Measurements from ENCODE around the gene EGFR. TPM values are rescaled to one million over a fixed set of nuclear protein-coding genes. Genes with fewer than 3 reads are reported as not detected.

EGFR gene
- polyA plus RNA-seq, 1 of the 3 experiments (the other 2 are of a cell fraction): 37.6 TPM

DNA sequence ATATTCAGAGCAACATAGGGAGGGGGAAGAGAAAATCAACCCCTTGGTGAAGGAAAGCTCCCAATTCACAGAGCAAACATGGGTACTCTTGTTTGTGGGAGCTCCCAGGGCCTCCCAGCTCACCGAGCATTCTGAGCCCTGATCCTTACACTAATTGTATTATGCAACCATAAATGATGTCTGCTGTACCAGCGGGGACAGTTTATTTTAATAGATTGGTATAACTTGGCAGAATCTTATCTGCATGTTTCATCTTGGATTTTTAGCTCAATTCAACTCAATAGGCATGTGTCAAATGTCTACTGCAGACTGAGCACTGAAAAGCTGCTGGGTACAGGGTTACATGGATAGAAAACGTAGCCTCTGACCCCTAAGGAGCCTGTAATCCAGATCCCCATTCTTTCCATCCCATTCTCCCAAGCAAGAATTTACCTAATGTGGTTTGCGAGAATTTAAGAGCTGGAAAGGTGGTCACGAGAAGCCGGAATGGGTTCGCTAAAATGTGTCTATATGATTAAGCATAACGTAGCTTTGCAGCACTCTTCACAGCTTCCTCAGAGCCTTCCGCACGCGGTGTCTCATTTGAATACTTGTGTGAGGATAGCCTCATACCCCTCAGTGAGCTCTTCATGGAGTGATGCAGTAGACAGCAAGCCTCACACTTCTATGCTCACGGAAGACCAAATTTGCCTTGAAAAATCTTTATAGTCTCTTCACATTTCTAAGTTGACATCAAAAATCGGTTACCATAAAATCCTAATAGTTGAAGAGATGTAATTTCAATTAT, 18.3 kb downstream of the EGFR start:
- POLR2A ChIA-PET: no interaction called here
- CTCF ChIA-PET: interaction anchor here (1.0 to 2.8 kb wide), 4 partner anchors 9 to 218 kb away, joined by 3 to 20 read pairs (median 4); no protein-coding TSS in a partner anchor
- Histone ChIP-seq H3K27ac (ENCODE audit: low read depth in 2 of 2, low read length in 1 of 2) (no peak overlapping the region), H3K79me2 (ENCODE audit: insufficient read depth) (peaks cover 99% of the 10 kb centered on the region), H3K9me3 (no peaks in the 10 kb centered on the region), H3K27me3 (ENCODE audit: insufficient read depth) (no peaks in the 10 kb centered on the region), H3K9ac (no peak overlapping the region), H2AFZ (ENCODE audit: low read depth) (no peak overlapping the region), H3K4me1 (ENCODE audit: control insufficient read depth in 1 of 2, insufficient read depth in 2 of 2, low read depth in 1 of 2, low read length in 1 of 2) (peaks cover 11% of the 10 kb centered on the region in 2 experiments), H3K36me3 (replicated peaks in 1 of 2; ENCODE audit: control insufficient read depth in 1 of 2, insufficient read depth in 2 of 2, low read length in 1 of 2) (peaks cover 0 to 32% of the 10 kb centered on the region in 2 experiments), H3K4me3 (ENCODE audit: low read depth in 2 of 2, low read length in 1 of 2) (no peak overlapping the region), H3K4me2 (no peak overlapping the region), H3K9me2 (no peaks in the 10 kb centered on the region), H4K20me1 (ENCODE audit: insufficient read depth) (peaks cover 95% of the 10 kb centered on the region), H3F3A (replicated peaks; ENCODE audit: insufficient read depth) (peaks cover 14% of the 10 kb centered on the region)
- peak; percentile 64 for TF ChIP-seq CHD2 (IDR thresholded peaks at IDR 0.05; ENCODE audit: low read length, partially characterized antibody)
- peak; percentile 23; the same call in 1 of the 2 replicates for TF ChIP-seq RCOR1 (IDR thresholded peaks at IDR 0.05; ENCODE audit: low read length)
- TF ChIP-seq GATA2 (CRISPR knock-in tag; IDR thresholded peaks at IDR 0.05): peak; percentile 79
- no peak for TF ChIP-seq FOXJ3 (CRISPR knock-in tag; IDR thresholded peaks at IDR 0.05)
- no peak for TF ChIP-seq USF1 (IDR thresholded peaks at IDR 0.05; ENCODE audit: borderline replicate concordance, low read depth)
- no peak for TF ChIP-seq MEF2A (IDR thresholded peaks at IDR 0.05; ENCODE audit: borderline replicate concordance, low read depth)
- no peak for TF ChIP-seq RFX5 (IDR thresholded peaks at IDR 0.05; ENCODE audit: low read length)
- peak in 1 of 2 experiments; percentile 67; a peak in 1 of 4 replicates for TF ChIP-seq EP300 (IDR thresholded peaks at IDR 0.05; ENCODE audit: borderline replicate concordance in 1 of 2, low read depth in 1 of 2, low read length in 1 of 2)
- WGBS (ENCODE audit: low lambda C conversion rate): 89% methylated on average over 13 of the region's 13 CpGs
- peak; percentile 44 for DNase-seq

GRCh38 chr7:55043691-55044370, 25.0 kb downstream of the EGFR start:
- Histone ChIP-seq H3K36me3 (replicated peaks in 1 of 2; ENCODE audit: control insufficient read depth in 1 of 2, insufficient read depth in 2 of 2, low read length in 1 of 2) (peaks cover 2 to 46% of the 10 kb centered on the region in 2 experiments), H3K9ac (no peak overlapping the region), H3K79me2 (ENCODE audit: insufficient read depth) (peaks cover 99% of the 10 kb centered on the region), H3K27me3 (ENCODE audit: insufficient read depth) (no peaks in the 10 kb centered on the region), H4K20me1 (ENCODE audit: insufficient read depth) (peaks cover 97% of the 10 kb centered on the region), H2AFZ (ENCODE audit: low read depth) (no peak overlapping the region), H3K4me3 (ENCODE audit: low read depth in 2 of 2, low read length in 1 of 2) (no peak overlapping the region), H3K4me1 (ENCODE audit: control insufficient read depth in 1 of 2, insufficient read depth in 2 of 2, low read depth in 1 of 2, low read length in 1 of 2) (no peaks in the 10 kb centered on the region; a peak in 2 of 4 replicates), H3K4me2 (no peak overlapping the region), H3K9me3 (no peaks in the 10 kb centered on the region), H3K27ac (ENCODE audit: low read depth in 2 of 2, low read length in 1 of 2) (no peak overlapping the region), H3K9me2 (no peaks in the 10 kb centered on the region), H3F3A (replicated peaks; ENCODE audit: insufficient read depth) (peaks cover 7% of the 10 kb centered on the region)
- WGBS (ENCODE audit: low lambda C conversion rate): 91% methylated on average over 3 of the region's 3 CpGs
- DNase-seq: no peak
- TF ChIP-seq ELF1 (IDR thresholded peaks at IDR 0.05): no peak
- TF ChIP-seq RAD21 (IDR thresholded peaks at IDR 0.05; ENCODE audit: low read length): no peak
- TF ChIP-seq TAF1 (IDR thresholded peaks at IDR 0.05; ENCODE audit: borderline replicate concordance, low read depth, low read length): no peak
- no peak for TF ChIP-seq JUND (IDR thresholded peaks at IDR 0.05)
- POLR2A ChIA-PET: no interaction called here
- CTCF ChIA-PET: interaction anchor here (1.4 to 3.2 kb wide), 2 partner anchors 9 to 211 kb away, joined by 3 to 27 read pairs; no protein-coding TSS in a partner anchor

Data from SK-N-SH (cell line).